Activated T-cell treated with anti-CD3 and anti-CD28 coated beads for 48 hours (primary cell): ENCODE results near the gene ANO1.

ENCODE experiments used
- DNase-seq: peaks from one replicate; pipeline ENCODE4 v3.0.0-alpha.2; 2020; ENCODE audit warnings: low read depth

The ANO1 gene

DNA sequence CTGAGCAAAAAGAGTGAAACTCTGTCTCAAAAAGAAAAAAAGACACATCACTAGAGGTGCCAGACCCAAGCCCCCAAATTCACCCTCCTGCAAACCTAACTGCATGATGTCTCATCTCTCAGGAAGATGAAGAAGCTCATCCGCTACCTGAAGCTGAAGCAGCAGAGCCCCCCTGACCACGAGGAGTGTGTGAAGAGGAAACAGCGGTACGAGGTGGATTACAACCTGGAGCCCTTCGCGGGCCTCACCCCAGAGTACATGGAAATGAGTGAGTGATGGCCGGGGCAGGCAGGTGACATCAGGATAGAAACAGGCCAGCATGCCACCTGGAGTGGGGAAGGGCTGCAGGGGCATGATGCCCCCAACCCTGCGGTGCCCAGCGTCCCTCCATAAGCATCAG lies 89.0 kb downstream of the ANO1 start:
- no peak for DNase-seq

GRCh38 chr11:70167723-70168404 lies 89.7 kb downstream of the ANO1 start:
- no peak for DNase-seq

DNA sequence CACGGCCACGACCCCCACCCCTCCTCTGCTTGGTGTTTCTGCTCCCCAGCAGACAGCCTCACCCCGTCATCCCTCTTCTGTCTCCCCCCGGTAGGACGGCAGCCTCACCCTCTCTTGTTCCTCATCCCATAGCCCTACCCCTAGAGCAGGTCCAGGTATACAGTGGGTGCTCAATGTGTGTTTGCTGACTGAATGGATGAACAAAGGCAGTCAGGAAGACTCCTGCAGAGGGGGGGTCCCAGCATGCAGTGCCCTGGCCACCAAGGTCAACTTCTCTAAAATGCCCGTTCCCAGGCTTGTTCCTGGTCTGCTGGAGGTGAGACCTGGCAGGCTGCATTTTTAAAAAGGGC lies 90.3 kb downstream of the ANO1 start:
- no peak for DNase-seq

DNA sequence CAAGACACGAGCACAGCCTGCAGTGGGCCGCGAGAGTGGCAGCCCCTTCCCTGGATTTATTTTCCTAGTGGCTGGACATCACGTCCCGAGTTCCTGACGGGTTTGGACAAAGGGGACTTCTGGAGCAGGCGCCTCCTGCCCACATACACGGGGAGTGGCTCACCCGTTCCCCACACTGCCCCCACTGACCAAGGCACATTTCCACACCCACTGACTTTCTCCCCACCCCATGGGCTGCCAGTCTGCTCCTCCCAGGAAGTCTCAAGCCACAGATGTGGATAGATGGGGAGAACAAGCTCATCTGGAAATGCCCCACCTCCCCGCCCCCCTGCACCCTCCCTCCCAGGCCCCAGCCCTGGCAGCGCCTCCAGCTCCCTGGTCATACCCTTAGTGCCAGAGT lies 91.0 kb downstream of the ANO1 start:
- DNase-seq, result no peak

DNA sequence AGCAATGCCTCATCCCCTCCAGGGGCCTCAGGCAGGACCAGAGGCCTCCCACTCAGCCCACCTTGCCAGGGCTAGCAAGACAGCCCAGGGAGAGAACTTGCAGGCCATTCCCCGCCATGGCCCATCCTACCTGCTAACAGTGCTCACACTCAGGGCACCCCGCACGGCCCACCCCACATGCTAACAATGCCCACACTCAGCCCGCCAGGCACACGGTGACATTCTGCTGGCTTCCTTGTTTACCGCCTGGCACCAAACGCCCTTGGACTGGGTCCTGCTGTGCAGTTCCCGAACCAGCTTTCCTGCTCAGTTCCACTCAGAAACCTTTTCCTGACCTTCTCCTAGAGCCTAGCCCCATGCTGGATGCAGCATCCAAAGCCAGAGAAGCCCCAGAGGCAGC lies 91.5 kb downstream of the ANO1 start:
- DNase-seq, result no peak

DNA sequence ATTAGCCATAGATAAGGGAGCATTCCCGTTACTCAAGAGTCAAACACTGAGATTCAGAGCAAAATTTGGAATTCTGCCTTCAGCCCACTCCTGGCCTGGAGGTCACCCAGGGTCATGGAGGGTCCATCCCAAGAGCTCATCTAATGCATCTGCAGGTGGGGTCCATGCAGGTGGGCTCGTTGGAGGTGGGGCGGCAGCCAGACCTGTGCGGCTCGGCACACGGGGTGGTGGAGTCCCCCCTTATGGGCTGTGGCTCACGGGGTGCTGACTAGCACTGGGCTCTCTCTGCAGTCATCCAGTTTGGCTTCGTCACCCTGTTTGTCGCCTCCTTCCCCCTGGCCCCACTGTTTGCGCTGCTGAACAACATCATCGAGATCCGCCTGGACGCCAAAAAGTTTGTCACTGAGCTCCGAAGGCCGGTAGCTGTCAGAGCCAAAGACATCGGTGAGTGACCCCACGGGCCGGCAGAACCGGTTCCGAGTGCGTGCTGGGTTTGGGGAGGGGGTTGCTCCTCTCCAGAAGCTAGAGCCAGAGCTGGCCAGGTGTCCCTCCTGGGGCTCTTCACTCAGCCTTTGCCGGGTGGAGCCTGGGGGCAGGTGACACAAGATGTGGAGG lies 92.6 kb downstream of the ANO1 start:
- no peak for DNase-seq

DNA sequence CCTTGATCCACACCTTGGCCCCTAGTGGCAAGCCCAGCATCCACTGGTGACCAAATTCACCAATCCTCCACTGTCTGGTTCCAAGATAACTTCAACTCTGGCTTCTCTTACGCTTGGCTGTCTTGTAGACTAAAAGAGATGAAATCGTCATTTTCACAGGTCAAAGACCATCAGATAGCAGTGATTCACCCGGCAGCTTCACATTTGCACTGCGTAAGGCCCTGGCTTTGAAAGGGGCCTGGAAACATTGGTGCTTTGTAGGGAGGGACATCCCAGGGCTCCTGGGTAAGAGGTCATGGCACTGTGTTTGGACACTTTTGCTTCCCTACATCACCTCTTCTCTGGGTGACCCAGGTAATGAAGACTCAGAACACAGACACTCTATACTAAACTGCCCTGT lies 94.9 kb downstream of the ANO1 start:
- no peak for DNase-seq

- no peak for DNase-seq
Measured at GRCh38 chr11:70174547-70175235, 96.6 kb downstream of the ANO1 start.

GRCh38 chr11:70175236-70175698 lies 97.2 kb downstream of the ANO1 start:
- no peak for DNase-seq

DNA sequence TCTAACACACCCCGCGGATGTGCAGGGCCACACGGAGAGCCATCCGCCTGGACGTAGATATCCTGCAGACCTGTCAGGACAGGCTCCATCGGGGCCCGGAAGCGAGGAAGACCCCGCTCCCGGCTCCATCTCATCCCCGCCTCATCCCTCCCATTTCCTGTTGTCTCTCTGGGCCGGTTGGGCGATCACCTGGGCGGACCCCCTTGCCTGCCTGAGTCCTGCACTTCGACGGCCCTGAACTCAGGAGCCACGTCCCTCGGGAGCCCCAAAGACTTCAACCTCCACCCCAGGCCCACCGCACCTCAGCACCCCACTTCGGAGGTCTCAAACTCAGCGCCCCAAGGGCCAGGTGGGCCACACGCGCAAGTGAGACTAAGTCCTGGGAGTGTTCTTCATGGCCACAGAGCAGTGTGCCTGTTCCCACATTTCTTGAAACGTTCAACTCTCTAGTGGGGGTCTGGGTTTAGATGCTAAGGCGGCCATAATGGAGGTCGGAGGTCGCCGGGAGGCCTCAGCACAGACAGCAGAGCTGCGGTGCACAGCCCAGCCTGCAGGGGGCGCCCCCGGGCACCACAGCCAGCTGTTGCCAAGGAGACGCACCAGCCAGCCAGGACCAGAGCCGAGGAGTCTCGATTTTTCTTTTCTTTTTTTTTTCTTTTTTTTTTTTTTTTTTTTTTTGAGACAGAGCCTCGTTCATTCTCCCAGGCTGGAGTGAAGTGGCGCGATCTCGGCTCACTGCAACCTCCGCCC lies 99.0 kb downstream of the ANO1 start:
- DNase-seq, result peak; percentile 66

GRCh38 chr11:70180906-70181305 lies 102.8 kb downstream of the ANO1 start:
- DNase-seq, result no peak

DNA sequence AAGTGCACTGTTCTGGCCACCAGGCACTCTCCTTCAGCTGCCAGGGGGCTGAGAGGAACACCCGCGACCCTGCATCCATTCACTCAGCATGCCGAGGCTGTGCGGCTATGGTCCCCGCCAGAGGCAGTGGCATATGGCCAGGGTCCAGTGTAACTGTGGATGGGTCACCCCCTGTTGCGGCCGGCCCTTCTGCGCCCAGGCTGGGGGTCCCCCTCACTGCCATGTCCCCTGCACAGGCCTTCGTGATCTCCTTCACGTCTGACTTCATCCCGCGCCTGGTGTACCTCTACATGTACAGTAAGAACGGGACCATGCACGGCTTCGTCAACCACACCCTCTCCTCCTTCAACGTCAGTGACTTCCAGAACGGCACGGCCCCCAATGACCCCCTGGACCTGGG lies 104.1 kb downstream of the ANO1 start:
- no peak for DNase-seq

DNA sequence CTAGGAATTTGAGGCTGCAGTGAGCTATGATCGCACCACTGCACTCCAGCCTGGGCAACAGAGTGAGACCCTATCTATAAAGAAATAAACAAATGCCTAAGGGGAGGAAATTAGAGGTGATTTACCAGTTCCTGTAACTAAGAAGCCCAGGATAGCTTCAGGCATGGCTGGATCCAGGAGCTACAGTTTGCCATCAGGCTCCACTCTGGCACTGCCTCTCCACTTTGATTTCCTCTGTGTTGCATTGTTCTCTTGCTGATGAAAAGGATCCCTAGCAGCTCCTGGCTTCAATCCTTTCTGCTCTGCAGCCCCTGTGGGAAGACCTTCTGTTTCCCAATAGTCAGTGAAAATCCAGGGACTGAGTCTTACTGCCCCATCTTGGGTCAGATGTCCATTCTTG lies 104.9 kb downstream of the ANO1 start:
- no peak for DNase-seq

GRCh38 chr11:70183483-70184176 lies 105.5 kb downstream of the ANO1 start:
- DNase-seq, result no peak

- DNase-seq, result no peak
Measured at GRCh38 chr11:70184396-70184795, 106.3 kb downstream of the ANO1 start.

DNA sequence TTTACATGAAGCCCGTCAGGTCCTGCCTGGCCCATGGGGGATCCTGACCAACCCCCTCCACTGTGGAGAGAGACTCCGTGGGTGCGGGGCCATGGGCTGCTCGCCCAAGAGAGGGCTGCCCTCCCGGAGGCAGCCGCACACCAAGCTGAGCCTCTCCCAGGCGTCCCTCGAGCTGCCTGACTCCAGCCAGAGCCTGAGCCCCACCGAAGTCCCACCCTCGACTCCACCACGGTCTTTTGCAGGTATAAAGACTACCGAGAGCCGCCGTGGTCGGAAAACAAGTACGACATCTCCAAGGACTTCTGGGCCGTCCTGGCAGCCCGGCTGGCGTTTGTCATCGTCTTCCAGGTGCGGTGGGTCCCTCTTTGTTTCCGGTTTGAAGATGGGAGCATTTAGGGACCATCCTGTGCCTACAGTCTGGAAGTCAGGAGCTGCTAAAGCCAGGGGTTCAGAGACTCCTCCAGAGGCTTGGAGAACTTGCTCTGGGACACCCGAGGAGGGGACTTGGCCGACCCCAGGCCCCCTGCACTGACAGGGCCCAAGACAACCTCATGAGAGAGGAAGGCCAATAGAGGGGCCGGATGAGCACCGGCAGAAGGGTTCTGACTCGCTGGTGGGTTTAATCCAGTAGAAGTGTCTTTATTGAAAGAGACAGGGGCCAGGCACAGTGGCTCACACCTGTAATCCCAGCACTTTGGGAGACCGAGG lies 107.4 kb downstream of the ANO1 start:
- DNase-seq, result no peak

- no peak for DNase-seq
Measured at GRCh38 chr11:70186420-70186819, 108.3 kb downstream of the ANO1 start.

GRCh38 chr11:70186936-70187335 lies 108.8 kb downstream of the ANO1 start:
- no peak for DNase-seq

- no peak for DNase-seq
Measured at GRCh38 chr11:70187771-70188170, 109.7 kb downstream of the ANO1 start.

DNA sequence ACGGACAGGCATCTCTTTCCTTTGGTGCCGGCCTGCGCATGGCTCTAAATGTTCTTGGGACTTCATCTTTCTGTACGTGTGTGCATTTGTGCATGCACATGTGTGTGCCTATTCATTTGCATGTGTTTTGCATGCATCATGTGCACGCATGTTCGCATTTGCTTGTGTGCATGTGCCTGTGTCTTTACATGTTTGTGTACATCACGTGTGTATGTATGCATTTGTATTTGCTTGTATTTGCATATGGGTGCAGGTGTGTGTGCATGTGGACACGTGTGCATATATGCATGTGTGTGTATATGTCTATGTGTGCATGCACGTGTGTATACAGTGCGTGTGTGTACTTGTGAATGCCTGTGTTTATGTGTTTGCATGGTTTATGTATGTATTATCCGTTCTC lies 111.5 kb downstream of the ANO1 start:
- no peak for DNase-seq

- DNase-seq, result peak; percentile 59
Measured at GRCh38 chr11:70191495-70192140, 113.5 kb downstream of the ANO1 start.
